GM12878 (cell line): ENCODE results near the gene ITGA7. TPM values are rescaled to one million over a fixed set of nuclear protein-coding genes. Genes with fewer than 3 reads are reported as not detected.

Source experiments
- ATAC-seq: fragments of 200-7000 bp; cut with Tn5 transposase; 3 replicates; pipeline ENCODE4 v1.9.1; 2020; ENCODE audit warnings: mild to moderate bottlenecking, moderate library complexity
- BruUV-seq: library from RNA; stranded (reverse); fragments of 400-500 nt; replicated peaks from 2 replicates; lab custom pipeline; 2021; lab: Mats Ljungman, UMichigan
- CTCF ChIA-PET: fragments of 300-600 bp; sonication (Branson Sonifier 250); formaldehyde crosslinking; extraction: SDS; loops from one replicate; lab custom pipeline; 2021; ENCODE audit warnings: inconsistent platforms; lab: Yijun Ruan, JAX
- POLR2A ChIA-PET: fragments of 350-600 bp; formaldehyde crosslinking; extraction: SDS; loops from one replicate; lab custom pipeline; 2021; ENCODE audit warnings: inconsistent platforms; lab: Charles Lee
- RAD21 ChIA-PET: fragments of 300-600 bp; sonication (Branson Sonifier 250); formaldehyde crosslinking; loops from one replicate; lab custom pipeline; 2023; ENCODE audit warnings: antibody characterized with exemption; ENCODE audit not compliant: unreplicated experiment; lab: Charles Lee
- SMC1A ChIA-PET: fragments of 300-600 bp; sonication (Branson Sonifier 250); formaldehyde crosslinking; loops from one replicate; lab custom pipeline; 2023; ENCODE audit not compliant: unreplicated experiment, uncharacterized antibody; lab: Charles Lee
- DNase-seq: peaks from one replicate; pipeline ENCODE4 v3.0.0-alpha.2; 2011; ENCODE audit warnings: low read depth, low spot score
- FAIRE-seq: peaks from 3 replicates; lab custom pipeline; 2011; peaks lifted over from hg19 to GRCh38; lab: Jason Lieb, UNC
- H2AFZ ChIP-seq: 2 replicates; pipeline ENCODE4 v1.6.0; 2011; ENCODE audit warnings: low read depth, low read length, control low read depth; ENCODE audit not compliant: control insufficient read depth
- H3K27ac ChIP-seq: 2 replicates; pipeline ENCODE4 v1.5.1; 2011; ENCODE audit warnings: control low read depth; ENCODE audit not compliant: control insufficient read depth, insufficient read depth
- H3K27me3 ChIP-seq, 2 experiments: replicated peaks in 1 of 2; 2 replicates each; pipeline versions ENCODE4 v1.6.0 to v1.6.1; 2011; ENCODE audit warnings: low read length in 1 of 2; ENCODE audit not compliant: control insufficient read depth in 2 of 2, insufficient read depth in 2 of 2
- H3K36me3 ChIP-seq, 2 experiments: 2 replicates each; pipeline ENCODE4 v1.5.1; 2011; ENCODE audit warnings: low read length in 1 of 2; ENCODE audit not compliant: control insufficient read depth in 2 of 2, insufficient read depth in 2 of 2
- H3K4me1 ChIP-seq: 2 replicates; pipeline ENCODE4 v1.6.1; 2011; ENCODE audit warnings: mild to moderate bottlenecking, low read length, moderate library complexity, mixed read lengths; ENCODE audit not compliant: control insufficient read depth, insufficient read depth
- H3K4me2 ChIP-seq: 2 replicates; pipeline ENCODE4 v1.6.0; 2011; ENCODE audit warnings: control low read depth; ENCODE audit not compliant: control insufficient read depth, insufficient read depth
- H3K4me3 ChIP-seq: fragments of 200-600 bp; sonication (generic); 2 replicates; pipeline ENCODE4 v1.5.1; 2016
- H3K79me2 ChIP-seq: 2 replicates; pipeline ENCODE4 v1.6.0; 2011; ENCODE audit warnings: low read length; ENCODE audit not compliant: control insufficient read depth, insufficient read depth
- H3K9ac ChIP-seq: 2 replicates; pipeline ENCODE4 v1.8.0; 2011; ENCODE audit warnings: low read length, control low read depth, mixed read lengths; ENCODE audit not compliant: control insufficient read depth, insufficient read depth
- H3K9me3 ChIP-seq: replicated peaks from 3 replicates; pipeline ENCODE4 v1.5.1; 2011; ENCODE audit warnings: mild to moderate bottlenecking, low read length; ENCODE audit not compliant: control insufficient read depth, insufficient read depth
- H4K20me1 ChIP-seq: 2 replicates; pipeline ENCODE4 v1.6.0; 2011; ENCODE audit not compliant: control insufficient read depth, insufficient read depth
- ATF7 ChIP-seq: fragments of 450-650 bp; IDR thresholded peaks from 2 replicates; pipeline ENCODE4 v1.6.1; 2016; ENCODE audit warnings: low read depth, mild to moderate bottlenecking
- E2F8 ChIP-seq: fragments of 450-650 bp; IDR thresholded peaks from 2 replicates; pipeline ENCODE4 v1.6.1; 2018; ENCODE audit warnings: mild to moderate bottlenecking, low read depth, moderate library complexity; ENCODE audit not compliant: partially characterized antibody
- HDAC6 ChIP-seq: fragments of 200-600 bp; sonication (generic); IDR thresholded peaks from one replicate; pipeline ENCODE4 v1.8.0; 2017; ENCODE audit warnings: antibody characterized with exemption; ENCODE audit not compliant: unreplicated experiment
- KLF5 ChIP-seq: fragments of 450-650 bp; IDR thresholded peaks from 2 replicates; pipeline ENCODE4 v1.6.1; 2014; ENCODE audit warnings: mild to moderate bottlenecking; ENCODE audit not compliant: partially characterized antibody
- NKRF ChIP-seq: fragments of 450-650 bp; conservative IDR thresholded peaks from 2 replicates; pipeline ENCODE4 v1.6.1; 2017; ENCODE audit warnings: mild to moderate bottlenecking, moderate library complexity
- NR2F1 ChIP-seq: fragments of 450-650 bp; conservative IDR thresholded peaks from 2 replicates; pipeline ENCODE4 v1.6.1; 2017; ENCODE audit warnings: mild to moderate bottlenecking
- PBX3 ChIP-seq: IDR thresholded peaks from 2 replicates; pipeline ENCODE4 v1.6.1; 2011; ENCODE audit warnings: mild to moderate bottlenecking, low read depth, low read length, moderate library complexity; ENCODE audit not compliant: insufficient replicate concordance
- RCOR1 ChIP-seq: conservative IDR thresholded peaks from 2 replicates; pipeline ENCODE4 v1.6.1; 2012; ENCODE audit warnings: low read depth, low read length, improper control_type of control experiment
- REST ChIP-seq: IDR thresholded peaks from 2 replicates; pipeline ENCODE4 v1.6.1; 2012; ENCODE audit warnings: mild to moderate bottlenecking, low read depth, low read length
- WGBS: methylation state at CpG from one replicate; pipeline ENCODE4 v1.1.6; 2016; ENCODE audit warnings: low lambda C conversion rate; ENCODE audit not compliant: insufficient replicate concordance, insufficient coverage; ENCODE audit errors: missing lambda C conversion rate; 5-methylcytosine and 5-hydroxymethylcytosine counted together
- in situ Hi-C: fragments of 300-500 bp; cut with MboI; formaldehyde crosslinking; loops from 9 replicates; pipeline ENCODE4 v1.14.3; 2018; ENCODE audit warnings: mixed read lengths
- intact Hi-C: fragments of 100-400 bp; cut with micrococcal nuclease; formaldehyde crosslinking; loops from one replicate; pipeline ENCODE4 v1.14.2; 2022; ENCODE audit not compliant: unreplicated experiment
- polyA plus RNA-seq, 11 experiments: library from polyadenylated mRNA; depleted of rRNA in 4 of 11; unstranded in 6 of 11; stranded (reverse) in 5 of 11; fragments of >200 nt; fragmentation: Nextera tagmentation in 4 of 11; fragmentation: Illumina TruSeq in 1 of 11; extraction: Ambion mirVana in 4 of 11; extraction: Trizol in 1 of 11; gene quantifications; 1 replicate in 1 of 11; 2 replicates in 10 of 11; pipeline versions ENCODE4 v1.2.1 to v1.2.3, GENCODE V29; 2011 to 2016; ENCODE audit warnings: inconsistent platforms in 2 of 11, missing spikeins in 2 of 11, low read depth in 1 of 11
- total RNA-seq, 4 experiments: library from RNA; depleted of rRNA in 3 of 4; stranded (reverse); fragments of >200 nt in 3 of 4; fragmentation: Illumina TruSeq in 1 of 4; extraction: Trizol in 1 of 4; gene quantifications; 2 replicates each; pipeline versions ENCODE4 v1.2.1 to v1.2.3, GENCODE V29; 2013 to 2021

ITGA7 gene
- total and polyA plus RNA-seq, 10 of the 15 experiments (the other 5 are each of a cell fraction or from before 2014, with no cell fraction given), result 0.18 to 5.1 (median 1.5) TPM

- no peak for ATAC-seq
- Histone ChIP-seq H3K27me3 (peaks cover 0 to 3% of the 10 kb centered on the region in 2 experiments; a peak in 2 of 4 replicates), H3K27ac (no peak overlapping the region), H4K20me1 (no peaks in the 10 kb centered on the region), H3K9ac (no peak overlapping the region), H2AFZ (no peak overlapping the region), H3K79me2 (no peaks in the 10 kb centered on the region), H3K36me3 (no peaks in the 10 kb centered on the region), H3K4me2 (no peak overlapping the region), H3K9me3 (no peaks in the 10 kb centered on the region), H3K4me3 (no peak overlapping the region), H3K4me1 (no peaks in the 10 kb centered on the region)
- BruUV-seq, result no TSS peak
- TF ChIP-seq REST (no peak), ATF7 (no peak), RCOR1 (no peak), PBX3 (no peak), NR2F1 (no peak), KLF5 (no peak), HDAC6 (no peak), E2F8 (no peak), NKRF (no peak)
- ChIA-PET CTCF (no interaction called here), RAD21 (no interaction called here), SMC1A (no interaction called here), POLR2A (no interaction called here)
- no peak for FAIRE-seq
- in situ Hi-C loops (no loop called here), intact Hi-C loops (no loop called here)
- DNase-seq, result no peak
- WGBS, result 61% methylated on average over 8 of the region's 8 CpGs
Observed at GRCh38 chr12:55702861-55703260, 4.8 kb downstream of the ITGA7 start.
